Measurements from ENCODE around the gene TSFM. TPM values are rescaled to one million over a fixed set of nuclear protein-coding genes. Genes with fewer than 3 reads are reported as not detected.
A peak's percentile ranks its signal among the peaks of the same experiment; 100 is the strongest.

Gene TSFM
- total and polyA plus RNA-seq, 2 of the 13 experiments (the other 11 are each of a cell fraction or from before 2014, with no cell fraction given): 29.8 to 68.3 TPM

DNA sequence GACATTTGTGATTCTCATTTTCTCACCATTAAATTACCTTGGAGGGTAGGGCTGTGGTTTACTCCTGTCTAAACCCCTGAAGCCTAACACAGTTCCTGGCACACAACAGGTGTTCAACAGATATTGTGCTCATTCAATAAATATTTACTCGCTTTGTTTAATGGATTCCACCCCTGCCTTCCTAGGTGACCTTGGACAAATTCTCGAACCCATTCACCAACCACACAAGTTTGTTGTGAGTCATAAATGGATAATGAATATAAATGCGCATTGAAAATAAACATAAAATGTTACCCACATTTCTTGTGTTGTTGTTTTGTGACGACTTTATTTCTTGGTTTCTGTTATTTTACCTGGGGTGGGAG is 362 bp upstream of the TSFM start (continued):
- no peak for TF ChIP-seq ZBTB33 (CRISPR knock-in tag; IDR thresholded peaks at IDR 0.05)
- 0 out of 2 replicates have a peak, but pooled peaks have one; percentile 9 for TF ChIP-seq ZNF44 (CRISPR knock-in tag; IDR thresholded peaks at IDR 0.05)
- no peak for TF ChIP-seq ZNF17 (CRISPR knock-in tag; IDR thresholded peaks at IDR 0.05)
- 0 out of 2 replicates have a peak, but pooled peaks have one; percentile 5 for TF ChIP-seq CREB3 (CRISPR knock-in tag; IDR thresholded peaks at IDR 0.05)
- TF ChIP-seq FOXK1 (CRISPR knock-in tag; IDR thresholded peaks at IDR 0.05; ENCODE audit: borderline replicate concordance, low read depth): no peak
- TF ChIP-seq, protein P1, sequence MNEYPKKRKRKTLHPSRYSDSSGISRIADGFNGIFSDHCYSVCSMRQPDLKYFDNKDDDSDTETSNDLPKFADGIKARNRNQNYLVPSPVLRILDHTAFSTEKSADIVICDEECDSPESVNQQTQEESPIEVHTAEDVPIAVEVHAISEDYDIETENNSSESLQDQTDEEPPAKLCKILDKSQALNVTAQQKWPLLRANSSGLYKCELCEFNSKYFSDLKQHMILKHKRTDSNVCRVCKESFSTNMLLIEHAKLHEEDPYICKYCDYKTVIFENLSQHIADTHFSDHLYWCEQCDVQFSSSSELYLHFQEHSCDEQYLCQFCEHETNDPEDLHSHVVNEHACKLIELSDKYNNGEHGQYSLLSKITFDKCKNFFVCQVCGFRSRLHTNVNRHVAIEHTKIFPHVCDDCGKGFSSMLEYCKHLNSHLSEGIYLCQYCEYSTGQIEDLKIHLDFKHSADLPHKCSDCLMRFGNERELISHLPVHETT (CRISPR knock-in tag; conservative IDR thresholded peaks at IDR 0.05): no peak
- TF ChIP-seq ISL2 (CRISPR knock-in tag; IDR thresholded peaks at IDR 0.05): no peak
- no peak for TF ChIP-seq ZNF564 (CRISPR knock-in tag; IDR thresholded peaks at IDR 0.05)
- no peak for TF ChIP-seq MYNN (CRISPR knock-in tag; IDR thresholded peaks at IDR 0.05; ENCODE audit: low read depth)
- no peak for TF ChIP-seq HNRNPH1 (optimal IDR thresholded peaks at IDR 0.05; ENCODE audit: low read depth, low read length)
